ENCODE data around the gene KRI1.

Gene KRI1

DNA sequence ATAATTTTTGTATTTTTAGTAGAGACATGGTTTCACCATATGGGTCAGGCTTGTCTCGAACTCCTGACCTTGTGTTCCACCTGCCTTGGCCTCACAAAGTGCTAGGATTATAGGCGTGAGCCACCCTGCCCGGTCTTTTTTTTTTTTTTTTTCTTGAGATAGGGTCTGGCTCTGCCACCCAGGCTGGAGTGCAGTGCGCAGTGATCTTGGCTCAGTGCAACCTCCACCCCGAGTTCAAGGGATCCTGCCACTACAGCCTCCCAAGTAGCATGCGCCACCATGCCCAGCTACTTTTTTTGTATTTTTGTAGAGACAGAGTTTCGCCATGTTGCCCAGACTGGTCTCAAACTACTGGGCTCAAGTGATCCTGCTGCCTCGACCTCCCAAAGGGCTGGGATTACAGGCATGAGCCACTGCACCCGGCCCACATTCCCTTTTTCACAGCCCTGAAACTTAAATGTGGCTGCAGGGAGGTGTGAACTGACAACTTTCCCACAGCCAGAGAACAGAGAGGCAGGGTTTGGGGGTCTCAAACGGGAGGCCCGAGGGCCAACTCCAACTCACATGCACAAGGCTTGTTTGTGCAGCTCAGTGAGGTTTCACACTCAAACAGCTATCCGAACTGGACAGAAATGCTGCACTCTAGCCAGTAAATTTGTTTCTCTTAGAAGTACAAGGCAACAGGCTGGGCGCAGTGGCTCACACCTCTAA, 44.2 kb downstream of the KRI1 start:
- no peak for DNase-seq (ENCODE audit: low spot score)
- TF ChIP-seq, protein P1, sequence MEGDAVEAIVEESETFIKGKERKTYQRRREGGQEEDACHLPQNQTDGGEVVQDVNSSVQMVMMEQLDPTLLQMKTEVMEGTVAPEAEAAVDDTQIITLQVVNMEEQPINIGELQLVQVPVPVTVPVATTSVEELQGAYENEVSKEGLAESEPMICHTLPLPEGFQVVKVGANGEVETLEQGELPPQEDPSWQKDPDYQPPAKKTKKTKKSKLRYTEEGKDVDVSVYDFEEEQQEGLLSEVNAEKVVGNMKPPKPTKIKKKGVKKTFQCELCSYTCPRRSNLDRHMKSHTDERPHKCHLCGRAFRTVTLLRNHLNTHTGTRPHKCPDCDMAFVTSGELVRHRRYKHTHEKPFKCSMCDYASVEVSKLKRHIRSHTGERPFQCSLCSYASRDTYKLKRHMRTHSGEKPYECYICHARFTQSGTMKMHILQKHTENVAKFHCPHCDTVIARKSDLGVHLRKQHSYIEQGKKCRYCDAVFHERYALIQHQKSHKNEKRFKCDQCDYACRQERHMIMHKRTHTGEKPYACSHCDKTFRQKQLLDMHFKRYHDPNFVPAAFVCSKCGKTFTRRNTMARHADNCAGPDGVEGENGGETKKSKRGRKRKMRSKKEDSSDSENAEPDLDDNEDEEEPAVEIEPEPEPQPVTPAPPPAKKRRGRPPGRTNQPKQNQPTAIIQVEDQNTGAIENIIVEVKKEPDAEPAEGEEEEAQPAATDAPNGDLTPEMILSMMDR (IDR thresholded peaks at IDR 0.05; ENCODE audit: extremely low read depth, missing control alignments): no peak

DNA sequence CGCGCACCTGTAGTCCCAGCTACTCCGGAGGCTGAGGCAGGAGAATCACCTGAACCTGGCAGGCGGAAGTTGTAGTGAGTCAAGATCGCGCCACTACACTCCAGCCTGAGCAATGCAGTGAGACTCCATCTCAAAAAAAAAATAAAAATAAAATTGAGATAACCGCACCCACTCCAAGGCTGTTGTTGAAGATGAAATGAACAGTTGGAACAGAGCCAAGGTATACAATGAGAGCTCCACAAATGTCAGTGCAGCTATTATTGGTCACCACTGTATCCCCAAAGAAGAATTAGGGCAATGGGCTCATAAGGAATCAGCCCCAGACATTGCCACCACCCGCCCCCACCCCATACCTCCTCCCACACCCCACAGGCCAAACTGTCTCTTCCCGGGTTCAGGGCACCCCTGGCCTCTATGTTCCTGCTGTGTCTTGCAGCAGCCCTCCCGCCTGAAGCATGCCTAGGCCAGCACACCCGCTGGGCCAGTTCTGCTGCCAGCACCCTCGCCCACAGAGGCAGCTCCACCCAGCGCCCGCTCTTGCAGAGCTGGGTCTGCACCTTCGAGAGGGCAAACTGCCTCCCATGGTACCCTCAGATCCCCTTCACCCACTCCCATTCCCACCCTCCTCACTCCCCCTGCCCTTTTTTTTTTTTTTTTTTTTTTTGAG, 45.0 kb downstream of the KRI1 start:
- DNase-seq (ENCODE audit: low spot score): no peak
- TF ChIP-seq, protein P1 (IDR thresholded peaks at IDR 0.05; ENCODE audit: extremely low read depth, missing control alignments): no peak

DNA sequence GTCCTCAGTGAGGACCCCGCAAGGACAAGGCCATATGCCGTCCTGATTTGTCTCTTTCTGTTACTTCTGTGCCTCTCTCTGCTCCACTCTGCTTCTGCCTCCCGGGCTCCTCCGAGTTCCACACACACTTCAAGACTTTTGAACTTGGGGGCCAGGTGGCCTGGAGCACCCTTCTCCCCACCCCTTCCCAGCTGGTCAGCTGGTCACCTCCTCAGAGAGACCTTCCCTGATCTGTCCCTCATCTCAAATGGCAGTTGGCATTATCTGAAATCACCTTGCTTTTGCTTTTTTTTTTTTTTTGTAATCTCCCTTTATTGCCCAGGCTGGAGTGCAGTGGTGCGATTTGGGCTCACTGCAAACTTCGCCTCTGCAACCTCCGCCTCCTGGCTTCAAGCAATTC, 46.4 kb downstream of the KRI1 start:
- TF ChIP-seq, protein P1 (IDR thresholded peaks at IDR 0.05; ENCODE audit: extremely low read depth, missing control alignments): no peak
- no peak for DNase-seq (ENCODE audit: low spot score)

DNA sequence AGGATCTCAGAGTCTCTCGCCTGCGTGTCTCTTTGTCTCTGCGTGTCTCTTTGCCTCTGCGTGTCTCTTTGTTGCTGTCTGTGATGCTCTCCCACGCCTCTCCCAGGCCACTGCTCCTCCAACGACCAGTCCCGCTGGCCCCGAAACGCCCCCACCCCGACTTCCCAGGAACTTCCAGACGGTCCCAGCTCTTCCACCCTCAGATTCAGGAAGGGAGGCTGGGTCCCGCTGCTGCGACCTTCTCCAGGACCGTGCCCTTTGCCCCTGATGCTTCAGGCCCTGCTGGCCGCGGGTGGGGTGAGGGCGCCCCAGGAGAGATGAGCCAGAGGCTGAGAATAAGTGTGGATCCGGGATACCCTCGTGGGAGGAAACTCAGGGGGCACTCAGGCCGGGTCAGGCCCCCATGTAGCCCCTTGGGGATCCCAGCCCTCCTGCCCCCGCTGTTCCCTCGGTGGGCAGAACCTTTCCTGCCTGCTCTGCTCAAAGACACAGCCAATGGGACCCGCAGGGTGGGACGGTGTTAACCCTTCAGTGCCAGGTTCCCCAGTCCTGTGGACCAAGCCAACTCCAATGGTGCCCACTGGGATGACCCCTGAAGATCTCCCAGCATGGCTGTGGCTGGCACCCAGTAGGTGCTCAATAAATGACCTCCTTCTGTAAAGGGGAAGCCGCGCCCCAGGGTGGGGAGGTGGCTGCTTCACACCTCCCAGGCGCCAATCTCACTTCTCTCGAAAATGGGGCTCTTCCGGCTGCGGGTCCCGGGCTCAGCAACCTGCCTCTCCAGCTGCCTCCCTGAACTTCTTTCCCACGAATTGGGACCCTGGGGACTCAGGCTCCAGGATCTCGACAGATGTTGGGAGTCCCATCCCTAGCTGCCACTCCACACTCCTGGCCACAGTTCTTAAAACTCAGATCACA, 47.1 kb downstream of the KRI1 start:
- DNase-seq (ENCODE audit: low spot score): peak; percentile 62
- TF ChIP-seq, protein P1 (IDR thresholded peaks at IDR 0.05; ENCODE audit: extremely low read depth, missing control alignments): no peak

DNA sequence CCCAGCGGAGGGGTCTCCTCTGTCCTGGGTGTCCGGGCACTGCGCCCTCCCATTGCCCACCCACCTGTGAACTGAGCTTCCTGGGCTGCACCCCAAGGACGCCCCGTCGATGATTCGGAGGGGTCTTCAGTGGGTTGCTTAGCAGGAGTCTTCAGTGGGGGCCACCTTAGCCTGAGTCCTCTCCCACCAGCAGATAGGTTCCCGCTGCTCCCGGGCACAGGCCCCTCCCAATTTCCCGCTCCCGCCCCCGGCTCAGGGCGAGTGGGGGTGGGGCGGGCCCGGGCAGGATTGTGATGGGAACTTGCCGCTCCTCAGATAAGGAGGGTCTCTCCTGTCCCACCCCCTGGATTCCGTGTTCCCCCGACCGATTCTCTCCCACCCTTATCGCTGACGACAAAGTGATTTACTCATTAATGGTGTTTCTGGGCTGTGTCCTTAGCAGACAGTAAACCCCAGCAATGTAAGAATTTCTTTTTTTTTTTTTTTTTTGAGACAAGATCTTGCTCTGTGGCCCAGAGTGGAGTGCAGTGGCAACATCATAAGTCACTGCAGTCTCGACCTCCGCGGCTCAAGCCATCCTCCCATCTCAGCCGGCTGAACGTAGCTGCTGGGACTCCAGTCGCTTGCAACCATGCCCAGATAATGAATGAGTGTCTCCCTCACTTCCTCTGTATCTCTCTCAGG, 47.9 kb downstream of the KRI1 start:
- TF ChIP-seq, protein P1 (IDR thresholded peaks at IDR 0.05; ENCODE audit: extremely low read depth, missing control alignments): no peak
- no peak for DNase-seq (ENCODE audit: low spot score)

DNA sequence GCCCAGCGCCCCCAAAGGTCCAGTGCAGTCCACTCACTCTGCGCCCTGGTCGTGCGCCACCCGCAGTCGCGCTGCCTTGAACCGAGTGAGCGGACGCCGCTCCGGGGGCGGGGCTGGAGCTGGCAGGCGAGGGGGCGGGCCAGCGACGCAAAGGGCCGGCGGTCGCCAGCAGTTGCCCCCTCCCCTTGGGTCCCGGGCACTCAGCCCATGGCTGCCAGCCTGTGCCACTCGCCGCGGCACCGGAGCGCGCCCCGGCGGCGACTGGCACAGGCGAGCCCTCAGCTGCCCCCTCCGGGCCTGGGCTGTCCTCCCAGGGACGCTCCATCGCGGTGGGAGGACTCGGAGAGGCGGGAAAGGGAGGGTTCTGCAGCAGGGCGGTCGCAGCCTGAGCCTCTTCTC, 48.5 kb downstream of the KRI1 start, which contains the start of gene S1PR5:
Gene S1PR5 (minus strand): TSS at position 87 of the 399 bp plus-strand sequence. CDS start 2,436 bp downstream, outside the sequence.
- no peak for DNase-seq (ENCODE audit: low spot score)

More for the DNA sequence above, 48.5 kb downstream of the KRI1 start, which contains the start of gene S1PR5:
- TF ChIP-seq, protein P1 (IDR thresholded peaks at IDR 0.05; ENCODE audit: extremely low read depth, missing control alignments): no peak
